Sciatic nerve (tissue), 2 donors: Measurements from ENCODE around the gene GALNT8. TPM values are rescaled to one million over a fixed set of nuclear protein-coding genes. Genes with fewer than 3 reads are reported as not detected.
"Not testable (repeated sequence)": the region's sequence is repeated elsewhere in the genome, so short reads cannot be mapped to it uniquely, and the experiment has no call there.

Experiments used
- ATAC-seq: fragments of 200-7000 bp; cut with Tn5 transposase; one replicate; pipeline ENCODE4 v1.9.1; 2020; ENCODE audit warnings: mild to moderate bottlenecking, moderate library complexity
- DNase-seq: peaks from one replicate; pipeline ENCODE4 v3.0.0-alpha.2; 2020; ENCODE audit warnings: low spot score
- intact Hi-C: fragments of 100-400 bp; cut with DNase I; formaldehyde crosslinking; loops from one replicate; pipeline ENCODE4 v1.14.2; 2022
- total RNA-seq: library from RNA; stranded (reverse); fragmentation: NEBNext Ultra II Directional; extraction: Animal tissue kit (Norgen Biotek cat#: 25700); gene quantifications from one replicate; pipeline ENCODE4 v1.2.1, GENCODE V29; 2021
- donor health status: DM: no; HTN: no; CAD: no.
- donor health status: DM: no; HTN: no; CAD: no.

The GALNT8 gene, protein sequence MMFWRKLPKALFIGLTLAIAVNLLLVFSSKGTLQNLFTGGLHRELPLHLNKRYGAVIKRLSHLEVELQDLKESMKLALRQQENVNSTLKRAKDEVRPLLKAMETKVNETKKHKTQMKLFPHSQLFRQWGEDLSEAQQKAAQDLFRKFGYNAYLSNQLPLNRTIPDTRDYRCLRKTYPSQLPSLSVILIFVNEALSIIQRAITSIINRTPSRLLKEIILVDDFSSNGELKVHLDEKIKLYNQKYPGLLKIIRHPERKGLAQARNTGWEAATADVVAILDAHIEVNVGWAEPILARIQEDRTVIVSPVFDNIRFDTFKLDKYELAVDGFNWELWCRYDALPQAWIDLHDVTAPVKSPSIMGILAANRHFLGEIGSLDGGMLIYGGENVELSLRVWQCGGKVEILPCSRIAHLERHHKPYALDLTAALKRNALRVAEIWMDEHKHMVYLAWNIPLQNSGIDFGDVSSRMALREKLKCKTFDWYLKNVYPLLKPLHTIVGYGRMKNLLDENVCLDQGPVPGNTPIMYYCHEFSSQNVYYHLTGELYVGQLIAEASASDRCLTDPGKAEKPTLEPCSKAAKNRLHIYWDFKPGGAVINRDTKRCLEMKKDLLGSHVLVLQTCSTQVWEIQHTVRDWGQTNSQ
- total RNA-seq: 3.7 TPM

DNA sequence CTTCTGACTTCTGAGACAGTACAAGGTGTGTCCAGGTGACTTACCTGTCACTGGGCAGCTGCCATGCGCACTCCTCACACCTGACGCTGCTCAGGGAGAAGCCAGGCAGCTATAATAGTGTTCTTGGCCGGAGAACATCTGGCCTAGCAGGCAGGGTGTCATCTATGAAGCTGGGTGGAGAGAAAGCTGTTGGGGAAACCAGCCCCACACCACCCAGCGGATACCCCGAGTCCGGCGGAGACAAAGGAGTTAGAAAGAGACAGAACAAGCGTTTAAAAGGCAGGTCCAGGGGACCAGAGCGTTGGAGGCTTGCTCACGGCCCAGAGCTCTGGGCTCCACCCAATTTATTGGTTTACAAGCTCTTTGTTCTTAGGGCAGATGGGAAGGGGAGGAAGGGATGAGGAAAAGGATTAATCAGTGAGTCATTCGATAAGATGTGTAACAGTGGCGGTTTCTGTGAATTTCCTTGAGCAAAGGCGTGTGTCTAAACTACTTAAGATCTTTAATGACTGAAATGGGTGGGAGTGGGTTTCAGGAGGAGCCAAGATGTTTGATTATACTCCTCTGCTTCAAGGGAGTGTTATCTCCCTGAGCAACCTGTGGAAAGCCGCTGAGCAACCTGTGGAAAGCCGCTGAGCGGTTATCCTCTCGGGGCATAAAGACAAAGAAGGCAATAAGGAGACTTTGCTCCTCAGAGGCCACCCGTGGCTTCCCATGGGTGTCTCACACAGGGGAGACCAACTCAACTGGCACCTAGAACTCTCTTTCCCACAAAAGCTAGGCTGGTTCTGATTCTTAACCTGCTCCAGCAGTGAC lies at the start of gene GALNT8:
Gene GALNT8, plus strand, starts transcription at position 580 of the 816 bp plus-strand sequence. CDS start 278 bp downstream, outside the sequence.
- ATAC-seq (no peak), DNase-seq (no peak)
- intact Hi-C loops: no loop called here

DNA sequence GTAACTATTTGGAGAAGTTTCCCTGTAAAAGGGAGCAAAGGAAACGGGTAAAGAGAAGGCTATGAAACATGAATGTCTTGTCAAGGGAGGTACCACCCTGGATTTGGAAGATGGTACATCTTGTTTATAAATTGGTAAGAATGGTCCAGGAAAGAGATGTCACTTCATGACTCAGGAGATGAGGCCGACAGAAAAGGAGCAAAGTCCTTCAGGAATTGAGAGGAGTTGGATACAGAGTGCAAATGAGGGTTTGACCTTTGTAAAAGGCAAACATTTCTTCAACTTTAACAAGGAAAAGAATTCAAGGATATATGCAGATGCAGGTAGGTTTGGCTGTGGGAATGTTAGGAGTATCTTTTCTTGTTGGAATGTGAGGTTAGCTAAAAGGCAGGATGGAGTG lies 40.5 kb upstream of the GALNT8 start:
- DNase-seq (no peak), ATAC-seq (no peak)
- intact Hi-C loops: no loop called here

DNA sequence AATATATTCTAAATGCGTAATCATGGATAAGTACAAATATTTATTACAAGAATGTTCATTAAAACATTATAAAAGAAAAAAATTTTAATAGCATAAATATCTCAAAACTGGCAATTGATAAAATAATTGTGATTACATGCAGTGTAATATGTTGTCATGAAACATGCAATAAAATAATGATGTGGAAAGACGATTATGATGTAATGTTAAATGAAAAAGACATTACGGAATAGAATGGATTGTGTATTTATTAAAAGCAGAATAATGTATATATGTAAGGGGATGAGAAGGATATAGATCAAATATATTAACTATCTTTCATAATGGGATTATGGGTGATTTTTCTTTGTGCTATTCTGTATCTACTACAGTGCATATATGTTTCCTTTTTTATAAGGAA lies 38.5 kb upstream of the GALNT8 start:
- DNase-seq (no peak), ATAC-seq (no peak)
- intact Hi-C loops: no loop called here

DNA sequence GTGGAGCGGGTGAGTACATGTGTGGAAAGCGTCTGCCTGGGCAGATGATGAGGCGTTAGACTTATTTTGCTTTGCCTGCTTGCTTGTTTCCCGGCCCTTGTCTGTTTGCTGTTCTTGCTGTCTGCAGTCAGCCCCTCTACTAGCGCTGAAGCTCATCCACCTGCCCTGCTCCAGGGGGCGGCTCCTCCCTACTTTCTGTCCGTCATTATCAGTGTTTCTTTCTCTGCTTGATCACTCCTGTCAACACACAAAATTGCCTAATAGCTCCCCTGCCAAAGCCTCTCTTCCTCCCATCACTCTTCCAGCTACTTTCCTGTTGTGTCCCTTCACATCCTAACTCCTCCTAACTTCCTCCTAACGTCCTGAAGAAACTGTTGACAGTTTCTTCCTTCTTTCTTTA lies 34.9 kb upstream of the GALNT8 start:
- ATAC-seq (no peak), DNase-seq (no peak)
- intact Hi-C loops: no loop called here

DNA sequence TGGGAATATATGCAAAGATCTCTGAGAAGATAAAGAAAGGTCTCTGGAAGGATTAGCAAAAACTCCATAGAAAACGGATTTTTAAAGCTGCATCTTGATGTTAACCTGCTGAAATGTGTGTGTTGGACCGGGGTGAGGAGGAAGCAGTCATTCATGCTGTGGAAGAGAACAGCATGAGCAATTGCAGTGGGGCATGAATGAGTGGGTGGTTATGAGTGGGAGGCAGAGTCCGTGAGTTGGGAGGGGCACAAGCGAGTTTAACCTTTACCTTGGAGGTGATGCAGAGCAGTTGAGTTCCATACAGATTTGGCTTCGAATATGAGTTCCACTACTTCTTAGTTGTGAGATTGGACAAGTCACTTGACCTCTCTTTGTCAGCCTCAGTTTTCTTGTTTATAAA lies 29.4 kb upstream of the GALNT8 start:
- intact Hi-C loops: no loop called here
- ATAC-seq: no peak
- no peak for DNase-seq

DNA sequence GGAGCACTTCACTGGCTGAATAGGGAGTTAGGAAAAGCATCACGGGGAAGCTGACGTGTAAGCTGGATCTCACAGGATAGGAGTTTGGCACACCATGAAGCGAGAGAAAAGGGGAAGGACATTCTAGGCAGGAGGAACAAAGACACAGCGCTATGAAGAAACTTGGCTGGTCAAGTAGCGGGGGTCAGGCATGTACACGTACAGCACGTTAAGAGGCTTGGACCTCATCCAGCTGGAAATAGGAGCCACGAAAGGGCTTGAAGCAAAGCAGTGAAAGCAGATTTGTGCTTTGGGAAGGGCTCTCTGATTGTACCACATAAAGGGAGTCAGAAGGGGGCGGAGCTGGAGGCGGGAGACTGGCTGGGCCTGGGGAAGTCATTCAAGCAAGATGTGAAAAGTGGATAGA lies 19.6 kb upstream of the GALNT8 start:
- ATAC-seq (peak; percentile 90), DNase-seq (peak; percentile 70)
- intact Hi-C loops: no loop called here

DNA sequence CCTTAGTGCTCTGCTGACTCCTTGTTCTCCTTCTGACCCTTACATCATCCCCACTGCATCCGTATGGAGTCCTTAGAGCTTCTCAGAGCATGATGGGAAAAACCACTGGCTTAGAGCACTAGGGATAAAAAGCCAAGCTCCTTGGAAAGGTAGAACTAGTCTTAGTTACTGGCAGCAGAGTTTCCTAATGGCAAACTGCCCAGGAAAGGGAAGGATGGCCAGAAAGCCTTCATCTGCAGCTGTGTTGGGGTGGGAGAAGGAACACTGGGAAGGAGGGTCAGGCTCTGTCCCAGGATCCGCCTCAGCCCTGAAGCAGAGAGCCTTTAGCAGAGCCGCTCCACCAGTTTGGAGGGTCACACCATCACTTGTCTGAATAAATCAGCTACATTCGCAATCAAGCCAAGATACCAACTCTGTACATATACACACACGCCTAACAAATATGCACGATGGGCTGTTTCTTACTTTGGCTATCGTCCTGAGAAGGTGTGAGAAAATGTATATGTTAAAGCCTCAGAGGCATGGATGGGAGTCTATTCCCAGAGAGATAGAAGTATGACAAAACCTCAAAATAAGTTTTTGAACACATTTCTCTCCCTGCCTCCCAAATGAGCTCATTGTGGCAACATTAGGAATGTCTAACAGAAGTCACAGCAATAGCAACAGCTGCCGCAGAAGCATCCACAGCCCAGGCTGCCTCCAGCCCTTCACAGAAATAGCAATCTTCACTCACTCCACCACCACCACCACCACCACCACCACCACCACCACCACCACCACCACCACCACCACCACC lies 18.6 kb upstream of the GALNT8 start:
- peak; percentile 82 for ATAC-seq
- DNase-seq: no peak
- intact Hi-C loops: no loop called here

DNA sequence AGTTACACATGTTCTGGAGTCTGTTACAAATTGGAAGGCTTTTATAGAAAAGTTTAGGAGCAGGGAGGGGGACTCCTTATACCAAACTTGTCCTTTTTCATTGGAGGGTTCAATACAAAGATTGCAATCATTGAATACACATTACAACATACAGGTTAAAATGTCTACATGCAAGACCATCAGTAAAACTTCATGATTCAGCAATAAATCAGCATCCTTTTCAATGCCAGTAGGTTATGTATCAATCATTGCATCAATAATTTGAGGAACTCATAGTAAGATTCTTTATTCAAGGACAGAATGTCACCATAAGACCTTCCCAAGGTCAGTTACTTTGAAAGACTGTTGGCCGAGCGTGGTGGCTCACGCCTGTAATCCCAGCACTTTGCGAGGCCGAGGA lies 16.5 kb upstream of the GALNT8 start:
- ATAC-seq (no peak), DNase-seq (no peak)
- intact Hi-C loops: no loop called here

DNA sequence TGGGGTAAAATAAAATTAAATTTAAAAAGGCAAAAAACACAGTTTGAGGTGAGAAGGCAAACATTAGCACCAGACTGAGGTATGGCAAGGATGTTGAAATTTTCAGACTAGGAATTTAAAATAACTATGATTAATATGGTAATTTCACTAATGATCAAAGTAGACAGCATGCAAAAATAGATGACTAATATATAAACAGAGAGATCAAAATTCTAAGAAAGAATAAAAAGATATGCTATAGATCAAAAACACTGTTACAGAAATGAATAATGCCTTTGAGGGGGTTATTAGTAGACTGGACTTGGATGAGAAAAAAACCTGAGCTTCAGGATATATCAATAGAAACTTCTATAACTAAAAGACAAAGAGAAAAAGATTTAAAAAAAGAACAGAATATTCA lies 14.4 kb upstream of the GALNT8 start:
- DNase-seq (no peak), ATAC-seq (no peak)
- intact Hi-C loops: no loop called here

DNA sequence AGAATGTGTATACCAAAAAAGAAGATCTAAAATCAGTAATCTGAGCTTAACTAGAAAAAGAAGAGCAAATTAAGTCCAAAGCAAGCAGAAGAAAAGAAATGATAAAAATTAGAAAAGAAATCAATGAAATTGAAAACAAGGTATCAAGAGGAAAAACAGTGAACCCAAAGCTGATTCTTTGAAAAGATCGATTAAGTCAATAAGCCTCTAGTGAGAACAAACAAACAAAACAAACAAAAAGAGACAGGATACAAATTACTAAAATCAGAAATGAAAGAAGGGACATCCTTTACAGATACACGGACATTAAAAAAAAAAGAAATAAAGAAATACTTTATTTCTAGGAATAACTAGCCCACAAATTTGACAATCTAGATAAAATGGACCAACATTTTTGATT lies 12.9 kb upstream of the GALNT8 start:
- intact Hi-C loops: no loop called here
- ATAC-seq (no peak), DNase-seq (no peak)

DNA sequence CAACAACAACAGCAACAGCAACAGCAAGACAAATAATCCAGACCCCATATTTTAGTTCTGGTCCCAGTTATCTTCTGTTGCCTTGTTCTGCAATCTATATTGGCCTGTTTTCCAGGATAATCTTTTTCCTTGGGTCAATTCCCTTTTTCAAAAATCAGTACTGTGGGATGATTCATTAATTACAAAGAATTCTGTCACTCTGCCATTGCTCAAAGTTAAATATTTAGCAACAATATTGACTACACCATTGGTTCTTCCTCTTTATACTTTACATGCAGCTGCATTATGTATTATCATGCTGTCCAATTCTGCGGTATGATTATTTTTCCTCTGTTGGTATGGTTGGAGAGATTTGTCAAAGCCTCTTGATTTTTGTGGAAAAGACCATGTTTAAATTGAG lies 10.1 kb upstream of the GALNT8 start:
- no peak for ATAC-seq
- intact Hi-C loops: no loop called here
- DNase-seq: no peak

DNA sequence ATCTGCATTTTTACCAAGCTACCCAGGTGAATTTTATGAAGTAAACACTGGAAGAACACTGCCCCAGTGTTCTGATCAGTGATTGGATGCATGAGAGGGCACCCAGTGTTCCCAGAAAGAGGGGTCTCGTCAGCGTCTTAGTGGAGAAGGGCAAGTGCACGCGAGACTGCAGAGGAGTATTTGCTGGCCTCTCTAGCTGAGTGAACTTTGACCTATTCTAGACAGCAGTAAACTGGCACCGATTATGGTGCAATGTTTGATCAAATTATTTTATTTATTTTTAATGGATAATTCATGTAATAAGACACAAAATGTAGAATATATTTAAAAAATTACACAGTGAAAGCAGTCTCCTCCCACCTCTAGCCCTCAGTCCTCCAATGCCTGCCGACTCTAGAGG lies 5.3 kb upstream of the GALNT8 start:
- ATAC-seq: no peak
- intact Hi-C loops: no loop called here
- no peak for DNase-seq

DNA sequence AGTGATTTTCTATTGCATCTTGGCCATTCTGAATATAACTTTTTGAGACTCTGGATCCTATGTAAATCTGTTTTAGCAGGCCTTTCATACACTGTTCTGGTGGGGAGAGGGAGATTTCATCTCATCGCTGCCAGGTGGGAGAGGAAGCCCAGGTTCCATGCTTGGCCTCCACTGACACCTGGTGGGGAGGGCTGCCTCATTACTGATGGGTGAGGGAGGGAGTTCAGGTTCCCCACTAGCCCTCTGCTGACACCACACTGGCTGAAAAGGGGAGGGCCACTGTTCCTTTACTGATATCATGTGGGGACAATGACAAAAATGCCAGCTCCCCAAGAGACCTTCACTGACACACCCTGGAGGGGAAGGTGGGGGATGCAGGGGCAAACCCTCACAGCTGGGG lies 2.4 kb upstream of the GALNT8 start:
- DNase-seq (no peak), ATAC-seq (no peak)
- intact Hi-C loops: no loop called here

DNA sequence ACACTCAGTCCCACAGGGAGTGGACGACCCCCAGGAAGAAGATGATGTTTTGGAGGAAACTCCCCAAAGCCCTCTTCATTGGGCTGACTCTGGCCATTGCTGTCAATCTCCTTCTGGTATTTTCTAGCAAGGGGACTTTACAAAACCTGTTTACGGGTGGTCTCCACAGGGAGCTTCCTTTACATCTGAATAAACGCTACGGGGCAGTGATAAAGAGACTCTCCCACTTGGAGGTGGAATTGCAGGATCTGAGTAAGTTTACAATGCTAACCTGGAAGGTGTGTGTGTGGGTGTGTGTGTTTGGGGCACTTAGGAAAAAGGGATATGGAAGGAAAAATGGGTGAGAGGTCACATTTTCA lies 416 bp downstream of the GALNT8 start:
- ATAC-seq: no peak
- intact Hi-C loops: no loop called here
- DNase-seq: no peak

DNA sequence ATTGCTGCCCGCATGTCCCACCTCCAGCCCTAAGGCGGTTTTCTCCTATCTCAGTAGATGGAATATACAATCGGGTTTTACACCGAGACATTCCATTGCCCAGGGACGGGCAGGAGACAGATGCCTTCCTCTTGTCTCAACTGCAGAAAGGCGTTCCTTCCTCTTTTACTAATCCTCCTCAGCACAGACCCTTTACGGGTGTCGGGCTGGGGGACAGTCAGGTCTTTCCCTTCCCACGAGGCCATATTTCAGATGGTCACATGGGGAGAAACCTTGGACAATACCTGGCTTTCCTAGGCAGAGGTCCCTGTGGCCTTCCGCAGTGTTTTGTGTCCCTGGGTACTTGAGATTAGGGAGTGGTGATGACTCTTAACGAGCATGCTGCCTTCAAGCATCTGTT lies 1.4 kb downstream of the GALNT8 start:
- ATAC-seq, intact Hi-C loops, DNase-seq: not testable (repeated sequence)

DNA sequence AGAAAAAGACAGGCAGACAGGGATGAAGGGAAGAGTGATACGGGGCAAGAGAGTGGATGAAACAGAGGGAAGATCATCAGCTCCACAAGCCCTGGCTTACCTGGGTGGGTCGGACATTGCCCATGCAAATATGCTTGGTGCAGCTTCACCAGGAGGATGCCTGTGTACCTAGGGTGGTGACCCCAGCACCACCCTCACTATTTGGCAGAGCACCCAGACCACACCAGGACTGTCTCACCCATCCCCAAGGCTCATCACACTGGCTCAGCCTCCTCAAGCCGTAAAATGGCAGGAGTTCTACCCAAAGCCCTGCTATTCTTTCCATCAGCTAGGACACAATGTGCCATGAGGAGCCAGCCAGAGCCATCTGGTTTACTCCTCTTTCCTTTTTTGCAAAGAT lies 3.0 kb downstream of the GALNT8 start:
- DNase-seq (no peak), ATAC-seq (no peak)
- intact Hi-C loops: no loop called here

DNA sequence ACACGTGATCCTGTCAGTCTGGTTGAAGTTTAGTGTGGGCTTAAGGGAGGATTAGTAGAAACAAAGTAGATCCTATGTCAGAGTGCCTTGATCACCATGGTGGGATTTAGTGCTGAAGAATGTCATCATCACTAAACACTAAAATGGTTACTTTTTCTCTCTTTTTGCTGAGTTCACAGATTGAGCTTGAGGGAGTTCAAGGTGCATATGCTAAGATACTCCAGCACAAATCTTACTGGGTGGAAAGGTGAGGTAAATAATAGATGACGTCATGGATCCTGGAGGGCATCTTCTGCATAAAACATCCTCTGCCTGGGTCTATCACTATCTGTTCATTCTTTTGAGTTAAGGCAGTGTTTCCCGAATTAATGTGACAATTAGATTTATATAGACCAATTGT lies 4.9 kb downstream of the GALNT8 start:
- DNase-seq: no peak
- intact Hi-C loops: no loop called here
- no peak for ATAC-seq

DNA sequence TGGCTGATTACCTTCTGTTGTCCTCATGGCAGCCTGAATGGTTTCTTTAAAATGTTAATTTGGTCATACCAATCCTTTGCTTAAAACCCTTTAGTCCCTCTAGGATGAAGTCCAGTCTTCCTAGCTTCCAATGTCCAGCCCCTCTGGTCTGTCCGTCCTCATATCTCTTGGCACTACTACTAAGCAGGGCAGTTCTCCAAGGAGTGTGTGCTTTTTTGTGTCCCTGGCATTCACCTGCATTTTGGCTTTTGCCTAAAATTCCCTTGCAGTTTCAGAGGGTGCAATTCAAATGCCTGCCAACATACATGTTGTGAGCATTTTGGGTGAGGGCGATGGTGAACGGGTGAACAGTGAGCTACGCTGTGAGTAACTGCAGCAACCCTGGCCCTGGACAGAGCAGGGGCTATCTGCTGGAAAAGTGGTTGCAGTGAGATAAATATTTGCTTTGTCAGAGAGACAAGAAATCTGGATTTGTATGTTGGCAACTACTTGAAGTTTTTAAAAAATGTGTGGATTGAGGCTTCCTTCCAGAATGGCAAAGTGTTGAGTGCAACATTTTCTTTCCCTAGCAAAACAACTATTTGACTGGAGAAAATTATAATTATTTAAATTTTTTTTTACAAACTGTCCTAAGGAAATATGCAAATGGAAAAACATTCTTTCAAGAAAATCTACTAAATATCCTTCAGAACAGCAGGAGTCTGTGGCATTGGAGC lies 14.6 kb downstream of the GALNT8 start:
- intact Hi-C loops: no loop called here
- DNase-seq (no peak), ATAC-seq (no peak)

DNA sequence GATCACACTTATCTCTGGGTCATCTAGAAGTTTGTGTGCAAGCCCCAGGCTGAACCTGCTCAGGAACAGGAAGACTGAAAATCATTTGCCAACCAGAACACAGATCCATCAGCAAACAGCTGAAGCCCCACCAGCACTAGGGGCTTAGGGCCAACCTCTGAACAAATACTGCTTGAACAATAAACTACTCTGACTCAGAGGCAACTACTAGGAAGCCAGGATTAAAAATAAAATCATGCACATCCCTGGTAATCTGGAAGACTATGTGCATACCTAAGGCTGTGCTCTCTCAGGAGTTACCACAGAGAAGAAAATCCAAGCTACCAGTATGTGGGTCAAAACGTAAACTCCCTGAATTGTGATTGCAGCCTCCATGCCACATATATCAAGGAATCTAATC lies 15.9 kb downstream of the GALNT8 start:
- intact Hi-C loops: no loop called here
- no peak for DNase-seq

More for the DNA sequence above, 15.9 kb downstream of the GALNT8 start:
- peak; percentile 36 for ATAC-seq
